BJ (cell line): ENCODE measurements around the gene SLC24A5. TPM values are rescaled to one million over a fixed set of nuclear protein-coding genes. Genes with fewer than 3 reads are reported as not detected.

Experiments used
- CTCF ChIA-PET: fragments of 350-600 bp; formaldehyde crosslinking; extraction: SDS; loops from one replicate; lab custom pipeline; 2021; ENCODE audit warnings: antibody characterized with exemption, inconsistent platforms; lab: Yijun Ruan, JAX
- POLR2A ChIA-PET: fragments of 300-600 bp; sonication (Branson Sonifier 250); formaldehyde crosslinking; extraction: SDS; loops from one replicate; lab custom pipeline; 2021; ENCODE audit warnings: antibody characterized with exemption; lab: Charles Lee
- DNase-seq: peaks from one replicate; pipeline ENCODE4 v3.0.0-alpha.2; 2011; ENCODE audit warnings: low read depth
- H3K27me3 ChIP-seq: 2 replicates; pipeline ENCODE4 v1.6.0; 2011; ENCODE audit warnings: low read length; ENCODE audit not compliant: control insufficient read depth, insufficient read depth
- H3K36me3 ChIP-seq: 2 replicates; pipeline ENCODE4 v1.5.1; 2011; ENCODE audit warnings: low read length; ENCODE audit not compliant: control insufficient read depth, insufficient read depth
- H3K4me3 ChIP-seq: 2 replicates; pipeline ENCODE4 v1.5.1; 2011; ENCODE audit warnings: low read depth, mild to moderate bottlenecking, control low read depth, low read length
- CTCF ChIP-seq: IDR thresholded peaks from 2 replicates; pipeline ENCODE4 v1.5.1; 2011; ENCODE audit warnings: low read depth, mild to moderate bottlenecking, control low read depth, inconsistent platforms, low read length, moderate library complexity; ENCODE audit not compliant: insufficient read depth
- polyA plus RNA-seq: library from polyadenylated mRNA; depleted of rRNA; stranded (reverse); fragments of >200 nt; gene quantifications from 2 replicates; pipeline ENCODE4 v1.2.3, GENCODE V29; 2011; rRNA removed

The SLC24A5 gene
- polyA plus RNA-seq, 1 experiment: not detected

DNA sequence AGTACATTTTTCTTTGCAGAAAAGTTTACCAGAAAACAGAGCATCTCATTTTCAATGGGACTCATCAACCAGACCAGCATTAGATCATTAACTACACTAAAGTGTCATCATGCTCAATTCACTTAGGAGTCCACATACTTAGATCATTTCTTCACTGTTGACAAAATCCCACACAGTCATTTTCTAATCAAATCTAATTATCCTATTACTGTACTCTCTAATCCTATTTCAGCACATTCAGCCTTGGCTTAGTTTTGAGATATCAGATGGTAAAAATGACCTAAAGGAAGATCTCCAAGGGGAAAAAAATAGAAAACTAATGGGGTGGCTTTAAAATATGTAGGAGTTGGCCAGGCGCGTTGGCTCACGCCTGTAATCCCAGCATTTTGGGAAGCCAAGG, 65.5 kb downstream of the SLC24A5 start:
- TF ChIP-seq CTCF: no peak
- Histone ChIP-seq H3K27me3 (no peaks in the 10 kb centered on the region), H3K4me3 (no peak overlapping the region), H3K36me3 (no peaks in the 10 kb centered on the region)
- DNase-seq: no peak
- CTCF ChIA-PET: no interaction called here
- POLR2A ChIA-PET: no interaction called here

DNA sequence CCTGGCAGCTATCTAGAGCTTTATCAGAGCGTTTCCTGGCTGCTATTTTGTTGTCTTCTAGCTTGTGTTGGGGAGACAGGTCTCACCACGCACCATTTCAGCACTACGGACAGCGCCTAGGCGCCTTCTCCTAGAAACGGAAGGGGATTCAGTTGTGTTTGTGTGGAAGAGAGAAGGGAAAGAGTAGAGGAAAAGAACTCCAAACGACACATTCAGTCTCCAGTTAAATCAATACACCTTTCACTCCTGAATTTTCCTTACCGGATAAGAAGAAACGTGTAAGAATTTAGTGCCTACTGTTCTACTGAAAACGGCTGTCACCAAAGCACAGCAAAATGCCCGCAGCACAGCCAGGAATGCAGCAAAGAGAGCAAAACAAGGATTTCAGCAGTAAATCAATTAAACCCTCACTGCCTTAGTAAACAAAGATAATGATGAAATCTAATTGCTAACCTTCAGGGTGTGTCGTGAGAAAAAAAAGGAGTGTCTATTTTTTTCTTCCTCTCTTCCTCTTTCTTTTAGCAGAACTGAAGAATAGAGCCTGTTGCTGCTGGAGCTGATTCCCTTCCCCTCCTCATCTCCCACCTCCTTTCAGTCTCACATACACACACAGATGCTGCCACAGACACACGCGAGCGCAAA, 70.3 kb downstream of the SLC24A5 start:
- no peak overlapping the region for H3K4me3 ChIP-seq
- no peaks in the 10 kb centered on the region for H3K36me3 ChIP-seq
- peaks cover 3% of the 10 kb centered on the region; the same call in 1 of the 2 replicates for H3K27me3 ChIP-seq
- ChIA-PET CTCF (no interaction called here), POLR2A (interaction anchor here (0.6 kb wide), 1 partner anchor 105 kb away, joined by 3 read pairs; no protein-coding TSS in a partner anchor)
- no peak for DNase-seq
- no peak for TF ChIP-seq CTCF

- Histone ChIP-seq H3K4me3 (no peak within 1 kb of the TSS), H3K36me3 (no peaks in the 10 kb centered on the region), H3K27me3 (peaks cover 3% of the 10 kb centered on the region; the same call in 1 of the 2 replicates)
- ChIA-PET POLR2A (no interaction called here), CTCF (no interaction called here)
- no peak for DNase-seq
- no peak for TF ChIP-seq CTCF
Measured at GRCh38 chr15:48191574-48192225, 70.9 kb downstream of the SLC24A5 start, which contains the start of gene CTXN2. Gene CTXN2 (plus strand): TSS chr15:48191665. CDS start chr15:48201301, 9,636 bp downstream.

Other genes with a start within 250 kb of the SLC24A5 start
- gene MYEF2, start 57.3 kb downstream of the SLC24A5 start, polyA plus RNA-seq: 5.5 and 11.8 TPM in 2 replicates
- gene CTXN2, start 70.7 kb downstream of the SLC24A5 start, polyA plus RNA-seq: not detected in 2 replicates
- gene SLC12A1, start 85.3 kb downstream of the SLC24A5 start, polyA plus RNA-seq: not detected in 2 replicates
- gene DUT, start 210.4 kb downstream of the SLC24A5 start, polyA plus RNA-seq: 49.0 and 49.3 TPM in 2 replicates